ENCODE data around the gene DLGAP4. TPM values are rescaled to one million over a fixed set of nuclear protein-coding genes. Genes with fewer than 3 reads are reported as not detected.

DLGAP4 gene
- total RNA-seq, 4 donors from 2014 or later: 18.8 to 46.7 (median 45.0) TPM

DNA sequence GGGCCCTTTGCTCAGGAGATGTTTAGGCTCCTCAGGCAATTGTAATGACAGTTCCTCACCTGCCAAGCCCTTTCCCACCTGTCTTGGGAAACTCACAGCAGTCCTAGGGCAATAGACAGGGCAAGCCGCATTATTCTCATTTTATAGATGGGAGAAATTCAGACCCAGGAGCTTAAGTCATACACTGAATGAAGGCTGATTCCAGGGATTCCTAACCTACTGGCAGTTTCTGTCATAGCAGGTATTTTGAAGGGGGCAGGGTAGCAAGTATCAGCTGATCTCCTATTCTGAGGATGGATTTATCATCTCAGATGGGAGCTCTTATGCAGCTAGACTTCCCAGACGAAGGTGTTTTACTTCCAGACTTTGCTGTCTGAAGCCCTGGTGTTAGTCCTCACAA lies 173.8 kb downstream of the DLGAP4 start:
- TF ChIP-seq, protein P1, sequence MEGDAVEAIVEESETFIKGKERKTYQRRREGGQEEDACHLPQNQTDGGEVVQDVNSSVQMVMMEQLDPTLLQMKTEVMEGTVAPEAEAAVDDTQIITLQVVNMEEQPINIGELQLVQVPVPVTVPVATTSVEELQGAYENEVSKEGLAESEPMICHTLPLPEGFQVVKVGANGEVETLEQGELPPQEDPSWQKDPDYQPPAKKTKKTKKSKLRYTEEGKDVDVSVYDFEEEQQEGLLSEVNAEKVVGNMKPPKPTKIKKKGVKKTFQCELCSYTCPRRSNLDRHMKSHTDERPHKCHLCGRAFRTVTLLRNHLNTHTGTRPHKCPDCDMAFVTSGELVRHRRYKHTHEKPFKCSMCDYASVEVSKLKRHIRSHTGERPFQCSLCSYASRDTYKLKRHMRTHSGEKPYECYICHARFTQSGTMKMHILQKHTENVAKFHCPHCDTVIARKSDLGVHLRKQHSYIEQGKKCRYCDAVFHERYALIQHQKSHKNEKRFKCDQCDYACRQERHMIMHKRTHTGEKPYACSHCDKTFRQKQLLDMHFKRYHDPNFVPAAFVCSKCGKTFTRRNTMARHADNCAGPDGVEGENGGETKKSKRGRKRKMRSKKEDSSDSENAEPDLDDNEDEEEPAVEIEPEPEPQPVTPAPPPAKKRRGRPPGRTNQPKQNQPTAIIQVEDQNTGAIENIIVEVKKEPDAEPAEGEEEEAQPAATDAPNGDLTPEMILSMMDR (IDR thresholded peaks at IDR 0.05 in 4 of 5, conservative IDR thresholded peaks at IDR 0.05 in 1 of 5): no peak
- TF ChIP-seq POLR2A (IDR thresholded peaks at IDR 0.05): no peak
- H3K4me1 ChIP-seq: peaks cover 79 to 83% of the 10 kb centered on the region in 2 donors
- H3K4me3 ChIP-seq: no peak overlapping the region
- DNase-seq (no peak), ATAC-seq (no peak)
- in situ Hi-C loops (cut with MboI; ENCODE audit: low sequenced_read_pairs in 4 of 4) (no loop called here), intact Hi-C loops (cut with DNase I; ENCODE audit: low total_unique reads) (no loop called here)
- peak overlapping the region; percentile 89 to 96 (median 94) for H3K27ac ChIP-seq
- no peaks in the 10 kb centered on the region for H3K9me3 ChIP-seq
- H3K36me3 ChIP-seq: no peaks in the 10 kb centered on the region
- no peaks in the 10 kb centered on the region for H3K27me3 ChIP-seq

- H3K27ac ChIP-seq: peak overlapping the region; percentile 89 to 96 (median 94)
- ATAC-seq: peak; percentile 22 to 52
- TF ChIP-seq POLR2A (IDR thresholded peaks at IDR 0.05): peak; percentile 46 to 50
- TF ChIP-seq, protein P1 (IDR thresholded peaks at IDR 0.05 in 4 of 5, conservative IDR thresholded peaks at IDR 0.05 in 1 of 5): no peak
These were observed 174.4 kb downstream of the DLGAP4 start for GRCh38 chr20:36480456-36481048.

DNA sequence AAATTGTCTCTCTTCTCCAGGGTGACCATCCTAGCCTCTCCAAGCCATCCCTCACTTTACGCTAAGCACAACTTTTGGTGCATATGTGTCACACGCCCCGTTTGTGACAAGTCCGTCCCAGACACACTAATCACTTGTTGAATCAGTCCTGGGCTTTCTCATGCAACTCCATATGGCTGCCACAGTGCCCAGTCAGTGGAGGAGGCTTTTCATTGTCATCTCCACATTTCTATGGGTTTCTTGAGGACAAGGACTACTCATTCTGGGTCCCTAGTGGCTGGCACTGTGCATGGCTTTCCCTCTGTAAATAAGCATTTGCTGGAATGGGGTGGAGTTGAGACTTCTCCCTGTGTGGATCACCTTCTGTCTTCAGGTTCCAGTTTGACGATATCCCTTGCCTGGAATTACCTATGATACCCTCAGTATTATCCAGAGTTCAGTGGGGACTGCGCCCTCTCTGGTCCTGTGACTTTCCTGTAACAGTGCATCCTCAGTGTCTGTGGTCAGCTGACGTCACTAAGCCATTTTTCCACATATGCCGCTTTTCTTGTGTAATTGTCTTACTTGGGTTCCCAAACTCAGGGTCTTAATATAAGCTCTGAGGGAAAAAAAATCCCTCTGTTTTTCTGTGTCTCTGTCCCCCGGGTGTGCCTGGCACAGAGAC lies 175.4 kb downstream of the DLGAP4 start:
- H3K9me3 ChIP-seq: no peaks in the 10 kb centered on the region
- ATAC-seq: peak; percentile 23 to 48
- DNase-seq: peak in 1 of 2 donors; percentile 82
- peak overlapping the region; percentile 89 to 96 (median 94) for H3K27ac ChIP-seq
- no peaks in the 10 kb centered on the region for H3K27me3 ChIP-seq
- in situ Hi-C loops (cut with MboI; ENCODE audit: low sequenced_read_pairs in 4 of 4) (no loop called here), intact Hi-C loops (cut with DNase I; ENCODE audit: low total_unique reads) (loop anchor here (1.0 kb wide), 1 partner anchor 18 kb away; no protein-coding TSS in a partner anchor)
- H3K4me3 ChIP-seq: no peak overlapping the region
- TF ChIP-seq POLR2A (IDR thresholded peaks at IDR 0.05): no peak
- TF ChIP-seq, protein P1 (IDR thresholded peaks at IDR 0.05 in 4 of 5, conservative IDR thresholded peaks at IDR 0.05 in 1 of 5): peak in 3 of 5 experiments; percentile 22 to 37 (median 28)
- H3K4me1 ChIP-seq: peaks cover 93 to 98% of the 10 kb centered on the region in 2 donors
- no peaks in the 10 kb centered on the region for H3K36me3 ChIP-seq

More at GRCh38 chr20:36480456-36481048, 174.4 kb downstream of the DLGAP4 start:
- DNase-seq: peak; percentile 57 to 75
- H3K9me3 ChIP-seq: no peaks in the 10 kb centered on the region
- in situ Hi-C loops (cut with MboI; ENCODE audit: low sequenced_read_pairs in 4 of 4) (no loop called here), intact Hi-C loops (cut with DNase I; ENCODE audit: low total_unique reads) (no loop called here)
- H3K27me3 ChIP-seq: no peaks in the 10 kb centered on the region
- peaks cover 83 to 89% of the 10 kb centered on the region in 2 donors for H3K4me1 ChIP-seq
- H3K4me3 ChIP-seq: no peak overlapping the region
- H3K36me3 ChIP-seq: no peaks in the 10 kb centered on the region

- Histone ChIP-seq H3K9me3 (no peaks in the 10 kb centered on the region), H3K4me1 (peaks cover 97 to 100% of the 10 kb centered on the region in 2 donors), H3K4me3 (peak overlapping the region in 1 of 4 donors; percentile 11), H3K27me3 (no peaks in the 10 kb centered on the region), H3K36me3 (no peaks in the 10 kb centered on the region), H3K27ac (peak overlapping the region; percentile 89 to 96 (median 94))
- TF ChIP-seq, protein P1 (IDR thresholded peaks at IDR 0.05 in 4 of 5, conservative IDR thresholded peaks at IDR 0.05 in 1 of 5): no peak
- peak; percentile 64 to 70 for TF ChIP-seq POLR2A (IDR thresholded peaks at IDR 0.05)
- DNase-seq (peak; percentile 93 to 98), ATAC-seq (peak; percentile 74 to 82)
- in situ Hi-C loops (cut with MboI; ENCODE audit: low sequenced_read_pairs in 4 of 4) (no loop called here), intact Hi-C loops (cut with DNase I; ENCODE audit: low total_unique reads) (loop anchor here (1.0 kb wide), 1 partner anchor 19 kb away; no protein-coding TSS in a partner anchor)
These were observed 175.9 kb downstream of the DLGAP4 start for GRCh38 chr20:36482044-36482473.

All from gastrocnemius medialis (tissue), 4 donors.